H1 (cell line): ENCODE results near the gene NFYA. TPM values are rescaled to one million over a fixed set of nuclear protein-coding genes. Genes with fewer than 3 reads are reported as not detected.

Source experiments
- POU5F1 ChIP-seq: IDR thresholded peaks from 2 replicates; pipeline ENCODE4 v1.6.1; 2011; ENCODE audit warnings: low read depth, mild to moderate bottlenecking, low read length, moderate library complexity
- polyA plus RNA-seq, 7 experiments: library from polyadenylated mRNA; depleted of rRNA in 3 of 7; stranded (reverse) in 5 of 7; unstranded in 2 of 7; fragments of >200 nt in 5 of 7; fragments of 200-250 nt in 2 of 7; gene quantifications; 1 replicate in 5 of 7; 2 replicates in 1 of 7; 4 replicates in 1 of 7; pipeline versions ENCODE4 v1.2.1 to v1.2.3, GENCODE V29; 2011 to 2013; ENCODE audit warnings: missing spikeins in 2 of 7, mixed read lengths in 2 of 7
- total RNA-seq: library from RNA; stranded (reverse); fragmentation: NEBNext Ultra II Directional; extraction: Animal tissue kit (Norgen Biotek cat#: 25700); gene quantifications from 2 replicates; pipeline ENCODE4 v1.2.1, GENCODE V29; 2021

The NFYA gene
- total and polyA plus RNA-seq, 2 of the 8 experiments (the other 6 are each of a cell fraction or from before 2014, with no cell fraction given), result 19.8 to 33.7 TPM

DNA sequence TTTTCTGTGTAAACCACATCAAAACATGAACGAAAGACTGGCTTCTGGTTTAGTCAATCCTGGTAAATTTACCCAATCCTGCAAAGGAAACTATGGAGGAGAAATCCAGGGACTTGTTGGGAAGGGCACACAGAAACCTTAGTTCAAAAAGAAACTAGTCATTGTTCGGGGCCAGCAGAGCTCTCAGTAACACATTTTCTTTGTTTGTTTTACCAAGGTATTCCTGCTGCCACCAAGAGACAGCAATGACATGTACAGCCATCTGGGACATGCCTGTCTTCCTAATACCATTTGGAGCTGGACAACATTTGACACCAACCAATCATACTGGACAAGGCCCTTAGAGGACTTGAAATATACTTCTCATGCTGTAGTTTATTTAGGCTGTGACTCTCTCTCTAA, 8.9 kb upstream of the NFYA start (continued):
- TF ChIP-seq POU5F1, result no peak
